ENCODE results near the gene PRKCQ. TPM values are rescaled to one million over a fixed set of nuclear protein-coding genes. Genes with fewer than 3 reads are reported as not detected.

PRKCQ gene
- total RNA-seq, 2 donors from 2014 or later: 42.9 to 49.2 TPM

DNA sequence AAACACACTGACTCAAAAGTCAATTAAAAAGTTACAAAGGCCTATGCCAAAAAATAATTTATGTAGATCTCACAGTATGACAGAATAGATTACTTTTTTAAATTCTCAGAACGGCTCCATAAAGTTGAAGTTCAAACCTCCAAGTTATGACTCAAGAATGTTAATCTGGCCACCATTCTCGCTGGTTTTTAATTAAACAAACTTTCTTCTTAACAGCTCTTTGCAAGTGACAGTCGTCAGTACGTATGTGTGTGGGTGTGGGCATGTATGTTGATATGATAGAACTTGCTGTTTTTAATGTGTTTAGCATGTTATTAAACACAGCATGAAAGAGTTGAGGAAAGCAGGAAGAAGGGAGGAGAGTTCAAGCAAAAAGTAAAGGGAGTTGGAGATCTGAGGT is 18.5 kb downstream of the PRKCQ start:
- peaks cover 6 to 19% of the 10 kb centered on the region in 2 donors for H3K36me3 Mint-ChIP-seq (ENCODE audit: insufficient read depth in 2 of 2)
- DNase-seq: no peak
- H3K4me1 Mint-ChIP-seq (ENCODE audit: low read depth): peaks cover 93% of the 10 kb centered on the region
- H3K27ac Mint-ChIP-seq: peak overlapping the region; percentile 93
- no peak for ATAC-seq (replicated peaks in 1 of 2)
- no peaks in the 10 kb centered on the region for H3K27me3 Mint-ChIP-seq (ENCODE audit: low read depth)
- peaks cover 0 to 2% of the 10 kb centered on the region in 2 donors for H3K9me3 Mint-ChIP-seq
- H3K4me3 Mint-ChIP-seq: peak overlapping the region; percentile 26 to 78

DNA sequence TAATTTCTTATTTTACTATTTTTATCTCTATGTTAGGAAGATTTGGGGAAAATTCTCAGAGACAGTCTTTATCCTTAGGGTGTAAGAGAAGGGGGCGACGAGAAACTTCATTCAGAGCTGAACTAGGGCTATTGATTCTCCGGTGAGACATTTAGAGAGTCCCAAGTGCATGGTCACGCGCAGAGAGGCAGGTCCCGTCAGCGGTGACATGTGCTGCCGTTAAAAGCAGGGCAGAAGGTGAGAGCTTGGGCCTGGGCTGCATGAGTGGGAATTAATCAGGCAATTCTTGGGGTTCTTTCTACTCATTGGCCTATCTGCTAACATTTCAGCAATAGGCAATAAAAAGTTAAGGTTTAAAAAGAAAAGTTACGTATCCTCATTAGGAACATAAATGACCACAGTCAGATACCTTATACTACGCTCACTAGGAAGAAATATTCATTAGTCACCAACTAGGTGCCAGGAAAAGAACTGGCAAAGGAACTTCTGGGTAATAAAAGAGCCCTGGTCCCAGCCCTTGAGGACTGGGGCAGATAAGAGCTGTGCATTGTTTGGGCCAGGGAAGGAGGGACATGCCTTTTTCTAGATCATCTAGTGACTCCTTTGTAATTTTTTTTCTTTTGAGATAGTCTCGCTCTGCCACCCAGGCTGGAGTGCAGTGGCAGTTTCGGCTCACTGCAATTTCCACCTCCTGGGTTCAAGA is 21.2 kb downstream of the PRKCQ start:
- peaks cover 8 to 19% of the 10 kb centered on the region in 2 donors for H3K36me3 Mint-ChIP-seq (ENCODE audit: insufficient read depth in 2 of 2)
- DNase-seq: peak in 1 of 2 donors; percentile 39
- peak overlapping the region; percentile 97 for H3K27ac Mint-ChIP-seq
- peak overlapping the region; percentile 61 to 96 for H3K4me3 Mint-ChIP-seq
- H3K27me3 Mint-ChIP-seq (ENCODE audit: low read depth): no peaks in the 10 kb centered on the region
- ATAC-seq (replicated peaks in 1 of 2): peak in 1 of 2 donors; percentile 58
- peaks cover 76% of the 10 kb centered on the region for H3K4me1 Mint-ChIP-seq (ENCODE audit: low read depth)
- H3K9me3 Mint-ChIP-seq: peaks cover 2% of the 10 kb centered on the region in 2 donors

DNA sequence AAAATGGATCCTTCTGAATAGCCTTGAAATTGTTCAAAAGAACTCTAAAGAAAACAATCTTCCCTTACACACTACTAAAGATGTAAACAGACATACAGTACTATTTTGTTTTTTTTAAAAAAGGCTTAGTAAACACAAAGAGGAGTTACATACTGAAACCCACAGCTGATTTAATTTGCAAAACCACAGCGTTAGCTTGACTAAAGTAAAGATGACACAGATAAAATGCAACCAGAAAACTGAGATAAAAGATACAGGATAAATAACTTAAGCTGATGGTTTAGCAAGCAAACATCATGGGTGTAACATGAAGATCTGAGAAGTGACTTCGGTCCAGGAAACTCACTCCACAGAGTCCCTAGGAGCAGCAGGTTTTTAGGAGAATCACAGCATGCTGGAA is 21.8 kb downstream of the PRKCQ start:
- Mint-ChIP-seq H3K27me3 (ENCODE audit: low read depth) (no peaks in the 10 kb centered on the region), H3K27ac (peak overlapping the region; percentile 97), H3K9me3 (peaks cover 2% of the 10 kb centered on the region in 2 donors), H3K4me3 (peak overlapping the region; percentile 61 to 96), H3K36me3 (ENCODE audit: insufficient read depth in 2 of 2) (peaks cover 8 to 19% of the 10 kb centered on the region in 2 donors), H3K4me1 (ENCODE audit: low read depth) (peaks cover 74% of the 10 kb centered on the region)
- DNase-seq (no peak), ATAC-seq (replicated peaks in 1 of 2) (peak; percentile 56 to 67)

DNA sequence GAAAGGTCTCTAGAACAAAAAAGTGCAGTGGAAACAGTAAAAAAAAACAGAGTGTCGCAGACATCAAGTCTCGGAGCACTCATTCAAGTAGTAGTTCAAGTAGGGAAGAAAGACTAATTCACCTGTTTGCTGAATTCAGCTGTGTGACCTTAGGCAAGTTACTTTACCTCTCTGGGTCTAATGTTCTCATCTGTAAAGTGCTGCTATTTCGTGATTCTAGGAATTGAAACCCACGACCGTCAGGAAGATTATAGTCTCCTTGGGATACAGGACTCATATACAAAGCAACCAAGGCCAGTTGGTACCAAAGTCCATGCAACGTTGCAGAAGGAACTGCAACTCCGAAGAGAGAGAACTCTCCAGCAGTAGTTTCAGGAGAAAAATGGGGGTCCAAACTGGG is 26.1 kb downstream of the PRKCQ start:
- peaks cover 38% of the 10 kb centered on the region for H3K4me1 Mint-ChIP-seq (ENCODE audit: low read depth)
- ATAC-seq (replicated peaks in 1 of 2) (no peak), DNase-seq (no peak)
- peaks cover 8 to 20% of the 10 kb centered on the region in 2 donors for H3K36me3 Mint-ChIP-seq (ENCODE audit: insufficient read depth in 2 of 2)
- H3K4me3 Mint-ChIP-seq: no peak overlapping the region
- H3K9me3 Mint-ChIP-seq: peaks cover 2 to 4% of the 10 kb centered on the region in 2 donors
- H3K27me3 Mint-ChIP-seq (ENCODE audit: low read depth): no peaks in the 10 kb centered on the region
- peak overlapping the region; percentile 2 for H3K27ac Mint-ChIP-seq

DNA sequence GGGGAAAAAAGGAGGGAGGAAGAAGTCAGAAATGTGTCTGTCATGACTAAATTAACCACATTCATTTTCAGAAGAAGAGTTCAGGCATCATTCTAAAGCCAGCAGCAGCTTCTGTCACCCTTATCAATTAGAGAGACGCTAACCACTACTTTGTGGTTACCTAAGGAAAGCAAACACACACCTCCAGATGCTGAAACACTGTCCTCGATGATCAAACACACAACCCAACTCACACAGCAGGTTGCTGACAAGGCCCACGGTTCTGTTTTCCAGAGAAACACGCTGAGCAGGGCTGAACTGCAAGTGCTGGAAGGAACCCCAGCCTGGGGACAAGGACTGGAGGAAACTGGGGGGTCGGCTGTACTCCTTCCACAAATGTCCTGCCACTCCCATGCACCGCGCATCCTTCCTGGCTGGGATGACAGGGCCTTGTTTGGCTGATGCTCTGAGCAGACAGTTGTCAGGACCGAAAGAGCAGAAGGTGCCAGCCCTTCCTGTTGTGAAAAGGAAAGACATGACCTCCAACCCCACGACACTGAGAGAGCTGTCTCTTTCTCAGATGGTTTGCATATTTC is 36.6 kb downstream of the PRKCQ start:
- H3K9me3 Mint-ChIP-seq: no peaks in the 10 kb centered on the region
- H3K36me3 Mint-ChIP-seq (ENCODE audit: insufficient read depth in 2 of 2): peaks cover 2 to 6% of the 10 kb centered on the region in 2 donors
- H3K4me3 Mint-ChIP-seq: peak overlapping the region; percentile 85 to 96
- H3K27ac Mint-ChIP-seq: peak overlapping the region; percentile 99
- no peaks in the 10 kb centered on the region for H3K27me3 Mint-ChIP-seq (ENCODE audit: low read depth)
- DNase-seq (peak; percentile 68 to 75), ATAC-seq (replicated peaks in 1 of 2) (peak; percentile 95 to 97)
- peaks cover 78% of the 10 kb centered on the region for H3K4me1 Mint-ChIP-seq (ENCODE audit: low read depth)

DNA sequence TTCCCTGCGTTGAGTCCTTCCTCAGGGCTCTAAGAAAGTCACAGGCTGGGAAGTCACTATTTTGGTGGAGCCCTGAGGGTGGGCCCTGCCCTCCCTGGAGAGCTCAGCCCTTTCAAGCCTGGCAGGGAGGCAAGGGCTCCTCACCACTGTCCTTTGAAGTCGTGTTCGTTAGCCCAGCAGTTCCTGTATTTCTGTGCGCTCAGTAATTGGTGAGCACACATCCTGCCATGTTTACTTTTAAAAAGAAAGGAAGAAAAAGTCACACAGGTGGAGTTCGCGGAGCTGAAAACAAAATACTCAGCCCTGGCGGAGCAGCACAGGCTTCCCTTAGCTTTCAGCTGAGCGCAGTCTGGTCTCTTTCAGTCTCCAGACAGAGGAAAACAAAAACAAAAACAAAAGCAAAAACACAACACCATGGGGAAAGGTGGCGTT is 37.1 kb downstream of the PRKCQ start:
- ATAC-seq (replicated peaks in 1 of 2): peak; percentile 70
- peak overlapping the region; percentile 85 to 96 for H3K4me3 Mint-ChIP-seq
- peaks cover 80% of the 10 kb centered on the region for H3K4me1 Mint-ChIP-seq (ENCODE audit: low read depth)
- peaks cover 2 to 6% of the 10 kb centered on the region in 2 donors for H3K36me3 Mint-ChIP-seq (ENCODE audit: insufficient read depth in 2 of 2)
- no peaks in the 10 kb centered on the region for H3K27me3 Mint-ChIP-seq (ENCODE audit: low read depth)
- peak; percentile 50 for DNase-seq
- H3K27ac Mint-ChIP-seq: peak overlapping the region; percentile 99
- no peaks in the 10 kb centered on the region for H3K9me3 Mint-ChIP-seq

DNA sequence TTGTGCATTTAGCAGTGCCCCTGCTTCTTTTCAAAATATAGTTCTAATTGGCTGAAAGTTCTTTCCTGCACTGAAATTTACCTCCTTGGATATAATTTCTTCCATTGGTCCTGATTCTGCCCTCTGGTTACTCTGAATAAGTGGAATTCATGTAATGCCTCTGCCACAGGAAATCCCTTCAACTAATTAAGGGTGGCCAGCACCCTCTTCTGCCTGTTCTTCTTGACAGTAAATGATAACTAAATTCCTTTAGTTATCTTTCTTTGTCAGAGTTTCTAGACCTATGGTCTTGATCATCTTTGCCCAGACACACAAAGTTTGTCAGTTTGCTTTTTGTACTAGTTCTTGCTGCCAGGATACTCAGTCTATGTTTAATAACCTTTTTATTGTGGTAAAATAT is 40.2 kb downstream of the PRKCQ start:
- ATAC-seq (replicated peaks in 1 of 2) (no peak), DNase-seq (no peak)
- Mint-ChIP-seq H3K36me3 (ENCODE audit: insufficient read depth in 2 of 2) (peaks cover 2 to 13% of the 10 kb centered on the region in 2 donors), H3K4me3 (peak overlapping the region in 1 of 2 donors; percentile 14), H3K27ac (peak overlapping the region; percentile 23), H3K4me1 (ENCODE audit: low read depth) (peaks cover 88% of the 10 kb centered on the region), H3K27me3 (ENCODE audit: low read depth) (no peaks in the 10 kb centered on the region), H3K9me3 (no peaks in the 10 kb centered on the region)

DNA sequence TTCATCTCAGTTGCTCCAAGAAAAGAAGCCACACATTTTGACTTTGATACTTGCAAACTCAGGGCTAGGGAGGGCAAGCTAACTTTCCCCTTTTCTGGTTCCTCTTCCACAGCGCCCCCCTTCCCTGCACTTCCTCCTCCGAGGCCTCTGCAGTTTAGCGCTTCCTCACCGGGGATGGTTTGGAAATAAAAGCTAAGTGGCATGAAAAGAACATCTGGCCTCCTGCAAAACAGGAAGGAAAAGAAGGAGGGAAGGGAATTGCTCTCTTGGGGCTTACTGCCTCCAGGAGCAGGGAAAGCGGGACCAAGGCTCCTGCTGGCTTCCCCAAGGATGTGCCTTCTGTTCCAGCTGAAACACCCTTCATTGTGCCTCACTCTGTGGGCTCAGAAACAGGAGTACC is 42.3 kb downstream of the PRKCQ start:
- peaks cover 2 to 13% of the 10 kb centered on the region in 2 donors for H3K36me3 Mint-ChIP-seq (ENCODE audit: insufficient read depth in 2 of 2)
- ATAC-seq (replicated peaks in 1 of 2) (no peak), DNase-seq (no peak)
- no peaks in the 10 kb centered on the region for H3K27me3 Mint-ChIP-seq (ENCODE audit: low read depth)
- peak overlapping the region; percentile 25 for H3K27ac Mint-ChIP-seq
- H3K9me3 Mint-ChIP-seq: no peaks in the 10 kb centered on the region
- peaks cover 78% of the 10 kb centered on the region for H3K4me1 Mint-ChIP-seq (ENCODE audit: low read depth)
- no peak overlapping the region for H3K4me3 Mint-ChIP-seq

DNA sequence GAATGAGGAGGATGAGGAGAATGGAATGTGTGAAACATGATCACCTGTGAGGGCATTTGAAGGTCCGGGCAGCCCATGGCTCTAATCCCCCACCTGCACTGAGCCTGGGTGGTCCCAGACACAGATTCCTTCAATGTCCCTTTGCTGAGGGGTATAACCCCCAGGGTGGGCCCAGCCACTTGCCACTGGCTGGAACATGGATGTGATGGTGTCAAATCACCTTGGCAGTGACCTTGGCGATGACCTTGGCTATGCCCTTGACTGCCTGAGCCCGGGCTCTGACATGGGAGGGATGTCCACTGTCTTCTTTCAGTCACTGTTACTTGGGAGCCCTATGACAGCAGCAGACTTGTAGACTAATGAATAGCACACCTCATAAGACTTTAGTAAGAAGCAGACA is 44.0 kb downstream of the PRKCQ start:
- H3K9me3 Mint-ChIP-seq: no peaks in the 10 kb centered on the region
- H3K36me3 Mint-ChIP-seq (ENCODE audit: insufficient read depth in 2 of 2): peaks cover 2 to 13% of the 10 kb centered on the region in 2 donors
- no peak overlapping the region for H3K4me3 Mint-ChIP-seq

DNA sequence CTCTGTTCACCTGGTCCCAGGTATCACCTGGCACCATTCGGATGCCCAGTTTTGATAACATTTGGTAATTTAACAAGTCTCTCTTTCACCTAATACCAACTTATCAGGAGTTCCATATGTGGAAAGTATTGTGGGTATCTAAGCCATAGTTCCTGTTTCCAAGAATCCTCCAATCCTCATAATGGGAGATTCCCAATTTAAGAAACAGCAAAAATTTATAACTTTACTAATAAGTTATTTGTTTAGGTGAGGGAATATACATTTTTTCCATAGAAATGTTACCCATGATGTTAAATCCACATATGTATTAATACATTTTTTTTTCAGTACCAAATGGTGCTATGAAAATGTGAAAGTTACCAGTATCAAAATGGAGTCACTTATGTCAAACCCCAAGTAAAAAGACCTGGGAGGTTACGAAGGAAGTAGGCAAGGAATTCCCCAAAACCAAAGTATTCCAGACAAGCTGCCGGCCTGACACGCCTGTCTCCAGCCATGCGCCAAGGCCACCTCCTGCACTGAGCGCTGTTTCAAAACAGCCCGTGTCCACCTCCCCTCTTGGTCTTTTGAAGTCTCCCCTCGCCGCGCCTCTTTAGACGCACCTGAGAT is 44.8 kb downstream of the PRKCQ start:
- Mint-ChIP-seq H3K27me3 (ENCODE audit: low read depth) (no peaks in the 10 kb centered on the region), H3K36me3 (ENCODE audit: insufficient read depth in 2 of 2) (peaks cover 2 to 14% of the 10 kb centered on the region in 2 donors), H3K4me1 (ENCODE audit: low read depth) (peaks cover 76% of the 10 kb centered on the region), H3K27ac (no peak overlapping the region), H3K4me3 (no peak overlapping the region), H3K9me3 (no peaks in the 10 kb centered on the region)
- ATAC-seq (replicated peaks in 1 of 2) (no peak), DNase-seq (no peak)

More for the DNA sequence above, 44.0 kb downstream of the PRKCQ start:
- DNase-seq: no peak
- peaks cover 76% of the 10 kb centered on the region for H3K4me1 Mint-ChIP-seq (ENCODE audit: low read depth)
- H3K27ac Mint-ChIP-seq: no peak overlapping the region
- H3K27me3 Mint-ChIP-seq (ENCODE audit: low read depth): no peaks in the 10 kb centered on the region
- ATAC-seq (replicated peaks in 1 of 2): no peak

DNA sequence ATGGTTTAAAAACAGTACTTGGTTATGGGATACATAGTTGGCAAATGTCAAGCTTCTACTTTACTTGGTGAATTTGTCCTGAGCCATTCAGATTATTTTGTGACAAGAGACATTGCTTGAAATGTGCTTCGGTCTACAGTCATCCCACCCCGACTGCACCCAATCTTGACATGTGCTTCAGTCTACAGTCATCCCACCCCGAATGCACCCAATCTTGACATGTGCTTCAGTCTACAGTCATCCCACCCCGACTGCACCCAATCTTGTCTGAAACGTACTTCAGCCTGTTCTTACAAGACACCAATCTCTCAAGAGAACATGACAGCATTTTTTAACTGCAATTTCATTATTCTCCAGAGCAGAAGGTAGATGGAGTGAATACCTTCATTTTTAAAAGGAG is 47.8 kb downstream of the PRKCQ start:
- DNase-seq (peak in 1 of 2 donors; percentile 10), ATAC-seq (replicated peaks in 1 of 2) (peak; percentile 28 to 29)
- Mint-ChIP-seq H3K4me3 (peak overlapping the region in 1 of 2 donors; percentile 3), H3K4me1 (ENCODE audit: low read depth) (peaks cover 80% of the 10 kb centered on the region), H3K27me3 (ENCODE audit: low read depth) (no peaks in the 10 kb centered on the region), H3K36me3 (ENCODE audit: insufficient read depth in 2 of 2) (peaks cover 0 to 11% of the 10 kb centered on the region in 2 donors), H3K27ac (peak overlapping the region; percentile 38), H3K9me3 (no peaks in the 10 kb centered on the region)

DNA sequence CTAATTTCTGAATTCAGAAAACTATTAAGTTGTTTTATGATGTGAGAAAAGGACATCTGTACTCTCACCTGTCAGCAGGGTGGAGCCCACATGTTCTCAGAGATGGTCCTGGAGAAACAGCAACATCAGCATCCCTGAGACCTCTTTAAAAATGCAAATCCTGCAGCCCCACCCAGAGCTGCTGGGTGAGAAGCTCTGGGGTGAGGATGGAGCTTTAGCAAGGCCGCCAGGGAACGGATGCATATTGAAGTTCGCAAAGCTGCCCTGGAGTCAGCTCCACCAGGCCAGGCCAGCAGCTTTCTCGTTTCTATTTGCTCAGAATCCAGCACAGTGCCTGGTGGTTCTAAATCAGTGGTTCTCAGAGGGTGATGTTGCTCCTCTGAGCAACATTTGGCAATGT is 49.1 kb downstream of the PRKCQ start:
- ATAC-seq (replicated peaks in 1 of 2) (no peak), DNase-seq (no peak)
- H3K36me3 Mint-ChIP-seq (ENCODE audit: insufficient read depth in 2 of 2): peaks cover 2 to 8% of the 10 kb centered on the region in 2 donors
- H3K4me1 Mint-ChIP-seq (ENCODE audit: low read depth): peaks cover 79% of the 10 kb centered on the region
- H3K4me3 Mint-ChIP-seq: peak overlapping the region; percentile 96 to 97
- H3K27me3 Mint-ChIP-seq (ENCODE audit: low read depth): no peaks in the 10 kb centered on the region
- H3K9me3 Mint-ChIP-seq: no peaks in the 10 kb centered on the region
- H3K27ac Mint-ChIP-seq: peak overlapping the region; percentile 96

DNA sequence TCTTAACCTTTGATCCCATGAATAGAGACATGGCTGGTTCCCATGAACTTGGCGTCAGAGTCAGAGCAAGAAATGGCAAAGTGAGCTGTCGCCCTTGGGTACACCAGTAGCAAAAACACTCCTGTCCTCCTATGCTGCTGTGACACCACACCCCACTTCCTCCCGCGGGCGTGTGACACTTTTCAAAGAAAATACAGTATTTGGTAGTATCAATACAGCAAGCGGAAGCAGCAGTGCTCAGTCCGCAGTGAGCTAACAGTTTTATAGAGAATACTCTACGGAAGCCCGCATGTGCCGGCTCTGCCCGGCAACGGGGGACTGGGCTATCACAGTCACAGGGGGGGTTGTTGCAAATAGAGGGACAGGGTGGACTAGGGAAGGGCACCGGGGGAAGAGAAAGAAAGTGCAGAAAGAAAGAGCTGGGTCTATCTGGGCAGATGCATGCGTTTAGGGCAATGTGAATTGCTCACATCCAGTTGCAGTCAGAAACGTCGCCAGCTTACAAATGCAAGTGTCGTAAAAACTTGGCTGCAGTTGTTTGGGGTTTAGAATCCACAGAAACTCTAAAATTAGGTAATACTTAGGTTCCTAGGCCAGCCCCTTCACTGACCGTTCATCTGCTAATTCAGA is 49.8 kb downstream of the PRKCQ start:
- H3K27me3 Mint-ChIP-seq (ENCODE audit: low read depth): no peaks in the 10 kb centered on the region
- peaks cover 2 to 5% of the 10 kb centered on the region in 2 donors for H3K36me3 Mint-ChIP-seq (ENCODE audit: insufficient read depth in 2 of 2)
- peak; percentile 78 to 80 for DNase-seq
- H3K9me3 Mint-ChIP-seq: no peaks in the 10 kb centered on the region
- H3K27ac Mint-ChIP-seq: peak overlapping the region; percentile 96
- peaks cover 77% of the 10 kb centered on the region for H3K4me1 Mint-ChIP-seq (ENCODE audit: low read depth)
- H3K4me3 Mint-ChIP-seq: peak overlapping the region; percentile 96 to 97
- peak; percentile 93 to 96 for ATAC-seq (replicated peaks in 1 of 2)

Data from activated T-cell treated with anti-CD3 and anti-CD28 coated beads, Interleukin-2, amount 50 U/mL, for 72 hours (primary cell).